Activated T-cell treated with anti-CD3 and anti-CD28 coated beads for 1 hour (primary cell): ENCODE results near the gene VKORC1L1.
"Not testable (repeated sequence)": the region's sequence is repeated elsewhere in the genome, so short reads cannot be mapped to it uniquely, and the experiment has no call there.

Experiments
- DNase-seq: peaks from one replicate; pipeline ENCODE4 v3.0.0-alpha.2; 2020; ENCODE audit warnings: low read depth

The VKORC1L1 gene

DNA sequence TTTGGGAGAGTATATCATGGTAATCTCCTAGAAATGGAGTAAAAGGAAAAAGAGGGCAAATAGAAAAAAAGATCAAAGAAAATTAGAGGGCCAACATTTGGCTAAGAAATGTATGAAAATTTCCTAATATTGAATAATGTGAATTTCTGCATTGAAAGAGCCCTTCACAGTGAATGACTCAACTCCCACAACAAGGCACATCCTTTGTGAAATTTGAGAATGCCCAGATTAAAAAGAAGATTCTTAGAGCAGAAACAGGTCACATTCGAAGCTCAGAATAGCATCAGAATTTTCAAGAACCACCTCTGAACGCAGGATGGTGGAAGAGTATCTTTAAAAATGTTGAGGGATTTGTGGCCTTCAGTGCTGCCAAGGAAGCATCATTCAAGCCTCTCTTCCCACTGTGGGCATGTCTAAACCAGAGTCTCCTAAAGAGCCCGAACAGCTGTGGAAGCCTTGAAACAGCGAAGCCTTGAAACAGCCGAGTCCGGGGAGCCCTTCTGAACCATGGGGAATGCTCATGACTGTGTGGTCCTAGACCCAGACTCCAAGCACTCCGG lies 65.5 kb downstream of the VKORC1L1 start:
- no peak for DNase-seq

DNA sequence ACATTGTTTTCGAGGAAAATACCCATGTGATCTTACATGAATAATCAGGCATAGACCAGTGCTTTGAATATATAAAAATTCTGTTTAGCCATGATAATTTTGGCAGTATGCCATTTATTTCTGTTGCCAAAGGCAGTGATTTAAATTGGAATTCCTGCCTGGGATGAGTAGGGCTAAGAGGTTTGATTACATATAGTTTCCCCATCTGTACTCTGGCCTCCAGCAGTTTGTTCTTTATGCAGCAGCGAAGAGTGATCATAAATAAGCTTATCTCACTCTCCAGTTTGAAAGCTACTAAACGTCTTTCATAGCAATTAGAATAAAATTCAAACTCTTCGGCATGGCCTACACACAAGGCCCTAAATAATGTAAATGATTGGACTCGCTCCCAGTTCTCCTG lies 72.9 kb downstream of the VKORC1L1 start:
- not testable (repeated sequence) for DNase-seq

DNA sequence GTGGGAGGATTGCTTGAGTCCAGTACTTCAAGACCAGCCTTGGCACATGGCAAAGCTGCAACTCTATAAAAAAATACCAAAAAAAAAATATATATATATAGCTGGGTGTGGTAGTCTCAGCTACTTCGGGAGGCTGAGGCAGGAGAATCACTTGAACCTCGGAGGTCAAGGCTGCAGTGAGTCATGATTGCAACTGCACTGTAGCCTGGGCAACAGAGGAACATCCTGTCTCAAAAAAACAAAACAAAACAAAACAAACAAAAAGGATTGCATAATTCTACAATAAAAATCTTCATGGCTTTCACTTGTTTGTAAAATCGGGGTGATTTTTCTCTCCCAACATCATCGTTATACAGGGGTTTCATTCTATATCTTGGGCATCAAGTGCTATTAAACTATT lies 74.0 kb downstream of the VKORC1L1 start:
- DNase-seq: no peak

DNA sequence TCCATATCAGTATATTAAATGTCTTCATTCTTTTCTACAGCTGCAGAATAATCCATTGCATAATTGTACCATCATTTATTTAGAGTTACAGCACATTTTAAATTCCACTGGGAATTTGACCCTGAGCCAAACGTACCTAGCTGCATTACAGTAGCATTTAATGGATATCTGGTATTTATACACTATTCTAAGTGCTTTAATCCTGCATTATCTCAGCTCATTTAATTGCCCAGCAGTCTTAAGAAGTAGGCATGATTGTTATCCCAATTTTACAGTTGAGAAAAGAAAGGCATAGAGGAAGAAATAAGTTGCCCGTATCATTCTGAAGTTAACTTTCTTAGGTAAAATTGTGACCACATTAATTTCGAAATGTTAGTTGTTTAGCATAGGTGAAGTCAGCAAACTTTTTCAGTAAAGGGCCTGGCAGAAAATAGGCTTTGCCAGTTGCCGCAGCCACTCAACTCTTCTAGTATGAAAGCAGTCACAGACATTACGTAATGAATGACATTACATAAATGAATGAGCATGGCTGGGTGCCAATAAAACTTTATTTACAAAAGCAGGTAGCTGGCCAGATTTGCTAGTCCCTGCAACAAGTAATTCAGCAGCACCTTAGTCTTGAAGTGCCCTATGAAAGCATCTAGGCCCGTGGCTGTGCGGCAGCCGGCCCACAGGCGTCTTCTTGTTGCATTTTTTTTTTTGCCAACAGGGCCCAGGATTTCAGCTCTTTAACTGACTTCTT lies 79.1 kb downstream of the VKORC1L1 start:
- DNase-seq: no peak

DNA sequence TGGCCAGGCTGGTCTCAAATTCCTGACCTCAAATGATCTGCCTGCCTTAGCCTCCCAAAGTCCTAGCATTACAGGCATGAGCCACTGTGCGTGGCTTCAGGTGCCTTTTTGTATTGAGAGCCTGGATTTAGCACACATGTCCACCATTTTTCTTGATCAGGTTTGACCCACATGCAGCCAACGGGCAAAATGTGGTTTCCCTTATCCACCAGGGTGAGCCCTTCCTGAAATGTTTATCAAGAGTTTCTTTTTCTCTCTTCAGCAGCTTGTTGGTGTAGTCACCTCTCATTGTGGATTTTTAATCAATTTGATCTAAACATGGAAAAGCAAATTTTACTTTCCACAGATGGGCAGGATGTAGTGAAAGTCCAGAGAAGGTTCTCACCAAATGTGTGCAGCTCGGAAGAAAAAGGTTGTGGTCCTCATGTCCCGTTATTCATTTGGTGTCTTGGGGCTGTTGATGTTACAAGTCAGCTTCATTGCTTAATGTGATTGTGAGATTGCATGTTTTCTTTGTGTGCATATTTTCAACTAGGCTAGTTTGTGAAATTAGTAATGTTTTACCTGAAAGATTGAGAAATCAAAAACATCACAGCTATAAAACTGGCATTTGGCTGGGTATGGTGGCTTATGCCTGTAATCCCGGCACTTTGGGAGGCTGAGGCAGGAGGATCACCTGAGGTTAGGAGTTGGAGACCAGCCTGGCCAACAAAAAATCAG lies 80.3 kb downstream of the VKORC1L1 start:
- no peak for DNase-seq

DNA sequence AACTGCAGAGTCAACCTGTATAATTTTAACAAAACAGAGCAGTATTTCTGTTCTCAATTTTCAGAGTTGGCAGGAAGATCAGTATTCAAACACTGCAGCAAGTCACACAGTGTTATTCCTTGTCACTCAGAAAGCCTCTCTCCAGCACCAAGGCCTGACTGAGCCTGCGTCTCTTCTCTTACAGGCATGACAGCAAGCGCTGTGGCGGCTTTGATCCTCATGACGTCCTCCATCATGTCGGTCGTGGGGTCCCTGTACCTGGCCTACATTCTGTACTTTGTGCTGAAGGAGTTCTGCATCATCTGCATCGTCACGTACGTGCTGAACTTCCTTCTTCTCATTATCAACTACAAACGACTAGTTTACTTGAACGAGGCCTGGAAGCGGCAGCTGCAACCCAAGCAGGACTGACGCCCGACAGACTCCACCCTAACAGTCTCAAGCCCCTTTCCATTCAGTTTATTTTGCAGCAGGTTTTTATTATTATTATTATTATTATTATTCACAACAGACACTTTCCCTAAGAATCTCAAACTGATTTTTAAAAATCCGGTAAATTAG lies 81.1 kb downstream of the VKORC1L1 start:
- no peak for DNase-seq

DNA sequence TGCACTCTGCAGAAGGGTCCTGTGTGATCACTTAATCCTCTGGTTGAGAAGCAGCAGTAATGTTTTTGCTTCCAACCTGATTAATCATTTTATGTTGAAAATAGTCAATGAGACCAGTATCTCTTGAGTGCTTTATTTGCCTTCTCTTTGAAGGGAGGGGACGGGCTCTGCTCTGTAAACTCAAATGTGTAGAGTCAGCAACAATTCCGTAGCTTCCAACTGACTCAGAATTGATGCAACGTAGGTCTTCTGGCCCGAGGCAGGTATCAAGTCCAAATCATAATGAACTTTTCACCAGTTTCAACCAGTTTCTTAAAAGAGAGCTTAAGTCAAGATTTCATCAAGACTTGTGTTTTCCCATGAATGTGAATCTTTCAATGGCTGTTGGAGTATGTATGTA lies 82.8 kb downstream of the VKORC1L1 start:
- DNase-seq: no peak

DNA sequence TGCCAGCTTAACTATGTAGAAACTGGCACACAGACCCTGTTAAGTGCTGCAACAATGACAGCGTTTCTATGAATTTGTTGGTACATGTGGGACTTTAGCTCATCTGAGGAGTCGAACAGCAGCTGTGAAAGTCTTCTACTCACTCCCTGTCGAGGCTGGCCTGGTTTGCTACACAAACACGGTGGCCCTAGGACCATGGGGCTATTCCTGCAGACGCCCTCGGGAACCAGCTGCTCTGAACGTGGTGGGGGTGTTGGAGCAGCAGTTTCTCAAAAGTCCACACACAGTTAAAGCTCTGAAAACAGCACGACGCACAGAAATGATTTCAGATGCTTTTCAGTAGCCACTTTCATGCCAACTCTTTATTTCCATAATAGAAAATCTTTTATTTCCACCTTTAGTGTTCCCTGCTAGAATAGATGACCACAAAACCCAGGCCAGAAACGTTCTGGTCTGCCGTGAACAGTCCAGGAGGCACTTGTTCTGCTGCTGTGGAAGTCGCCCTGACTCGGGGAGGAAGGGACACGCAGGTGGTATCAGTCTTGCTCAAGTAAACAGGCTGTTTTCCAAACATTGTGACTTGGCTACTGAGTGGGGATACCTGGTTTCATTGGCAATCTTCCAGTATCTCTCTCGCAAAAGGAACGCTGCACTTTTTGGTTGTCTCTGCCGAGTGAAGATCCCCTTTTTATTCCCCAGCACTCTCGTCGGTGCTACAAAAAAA lies 87.6 kb downstream of the VKORC1L1 start:
- no peak for DNase-seq

DNA sequence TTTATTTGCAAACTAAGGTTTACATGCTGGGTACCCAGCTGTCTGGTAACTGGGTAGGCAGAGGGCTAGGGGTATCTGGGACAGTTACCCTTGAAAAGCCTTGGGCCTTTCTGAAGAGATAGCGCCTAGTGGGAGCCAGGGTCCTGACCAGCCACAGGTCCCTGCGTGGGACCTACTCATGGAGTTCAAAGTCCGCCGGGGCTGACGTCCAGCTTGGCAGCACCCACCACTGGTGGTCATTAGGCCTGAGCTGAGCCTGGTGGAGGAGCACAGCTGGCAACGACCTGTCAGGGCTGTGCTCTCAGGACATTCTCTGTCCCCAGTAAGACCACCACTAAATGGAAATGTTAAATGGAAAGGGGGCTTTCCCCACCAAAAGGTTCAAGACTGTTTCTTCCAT lies 89.2 kb downstream of the VKORC1L1 start:
- DNase-seq: no peak

DNA sequence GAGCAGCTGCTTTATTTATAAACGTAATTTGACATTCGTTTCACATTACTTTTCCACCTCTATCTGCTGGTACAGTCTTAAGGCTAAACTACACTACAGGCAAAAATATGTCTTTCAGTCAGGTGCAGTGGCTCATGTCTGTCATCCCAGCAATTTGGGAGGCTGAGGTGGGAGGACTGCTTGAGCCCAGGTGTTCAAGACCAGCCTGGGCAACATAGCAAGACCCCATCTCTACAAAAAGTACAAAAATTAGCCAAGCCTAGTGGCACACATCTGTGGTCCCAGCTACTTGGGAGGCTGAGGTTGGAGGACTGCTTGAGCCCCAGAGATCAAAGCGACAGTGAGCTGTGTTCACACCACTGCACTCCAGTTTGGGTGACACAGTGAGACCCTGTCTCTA lies 91.8 kb downstream of the VKORC1L1 start:
- not testable (repeated sequence) for DNase-seq

DNA sequence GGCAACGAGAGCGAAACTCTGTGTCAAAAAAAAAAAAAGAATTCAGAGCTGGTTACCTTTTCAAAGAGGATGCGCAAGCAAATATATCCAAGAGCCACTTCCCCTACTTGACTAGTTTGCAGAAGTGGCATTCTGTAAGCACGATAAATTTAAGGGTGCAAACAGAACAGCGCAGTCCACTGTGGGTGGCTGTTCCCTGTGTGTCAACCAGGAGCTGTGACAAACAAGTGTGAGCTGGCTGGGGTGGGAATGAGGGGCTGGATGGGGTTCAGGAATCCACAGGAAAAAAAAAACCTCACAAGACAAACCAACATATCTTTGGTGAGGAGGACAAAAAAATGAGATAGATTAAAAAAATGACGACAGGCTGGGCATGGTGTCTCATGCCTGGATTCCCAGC lies 93.3 kb downstream of the VKORC1L1 start:
- no peak for DNase-seq

DNA sequence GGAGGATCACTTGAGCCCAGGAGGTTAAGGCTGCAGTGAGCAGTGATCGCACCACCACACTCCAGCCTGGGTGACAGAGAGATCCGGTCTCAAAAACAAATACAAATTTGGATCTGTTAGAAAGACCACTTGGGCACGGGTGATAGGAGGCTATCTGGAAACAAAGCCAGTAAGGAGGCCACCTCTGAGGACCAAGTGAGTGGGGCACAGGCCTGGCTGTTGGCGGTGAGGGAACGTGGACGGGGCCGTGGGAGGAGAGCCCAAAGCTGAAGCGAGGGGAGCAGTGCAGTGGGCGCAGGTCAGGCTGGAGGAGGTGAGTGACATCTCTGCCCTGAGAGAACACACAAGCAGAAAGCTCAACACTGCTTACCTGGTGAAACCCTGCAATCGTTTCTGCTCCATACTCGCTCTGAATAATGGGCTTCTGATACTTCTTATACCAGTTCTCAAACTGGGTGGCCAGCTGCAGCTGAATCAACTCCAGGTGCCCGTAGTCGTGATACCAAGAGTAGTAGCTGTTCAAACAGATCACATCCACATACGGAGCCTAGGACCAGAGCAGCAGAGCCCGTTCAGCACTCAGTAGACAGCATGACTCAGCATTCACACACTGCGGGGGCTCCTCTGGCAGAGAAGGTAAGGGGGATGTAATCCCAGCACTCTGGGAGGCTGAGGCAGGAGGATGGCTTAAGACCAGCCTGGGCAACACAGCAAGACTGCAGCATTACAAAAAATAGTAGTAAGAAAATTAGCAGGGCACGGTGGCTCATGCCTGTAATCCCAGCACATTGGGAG lies 94.7 kb downstream of the VKORC1L1 start:
- DNase-seq: no peak

DNA sequence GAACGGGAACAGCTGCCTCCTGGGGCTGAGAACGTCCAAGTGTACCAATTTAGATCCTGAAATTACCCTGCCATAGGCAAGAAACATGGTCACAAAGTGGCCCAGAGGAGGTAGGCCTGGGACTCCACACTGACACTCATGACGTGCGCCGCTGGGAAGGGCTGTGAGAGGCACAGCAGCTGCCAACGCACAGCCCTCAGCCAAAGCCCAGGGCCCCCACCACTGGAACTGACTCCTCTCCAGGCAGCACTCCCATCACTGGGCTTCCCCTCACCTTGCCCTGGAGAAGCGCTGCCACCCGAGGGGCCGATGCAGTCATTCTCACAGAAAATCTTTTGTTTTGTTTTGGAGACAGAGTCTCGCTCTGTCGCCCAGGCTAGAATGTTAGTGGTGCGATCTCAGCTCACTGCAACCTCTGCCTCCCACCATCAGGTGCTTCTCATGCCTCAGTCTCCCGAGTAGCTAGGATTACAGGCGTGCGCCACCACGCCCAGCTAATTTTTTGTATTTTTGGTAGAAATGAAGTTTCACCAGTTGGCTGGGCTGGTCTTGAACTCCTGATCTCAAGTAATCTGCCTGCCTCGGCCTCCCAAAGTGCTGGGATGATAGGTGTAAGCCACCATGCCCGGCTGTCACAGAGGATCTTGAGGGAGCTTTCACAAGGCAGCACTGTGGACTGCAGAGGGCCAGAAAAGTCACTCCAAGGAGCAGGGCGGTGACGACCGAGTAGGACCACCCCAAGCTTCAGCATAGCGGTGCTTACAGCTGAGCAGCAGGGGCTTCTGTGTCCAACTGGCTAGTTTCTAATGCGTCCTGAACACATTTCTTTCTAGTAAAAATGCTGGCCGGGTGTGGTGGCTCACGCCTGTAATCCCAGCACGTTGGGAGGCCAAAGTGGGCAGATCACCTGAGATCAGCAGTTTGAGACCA lies 95.6 kb downstream of the VKORC1L1 start:
- no peak for DNase-seq

DNA sequence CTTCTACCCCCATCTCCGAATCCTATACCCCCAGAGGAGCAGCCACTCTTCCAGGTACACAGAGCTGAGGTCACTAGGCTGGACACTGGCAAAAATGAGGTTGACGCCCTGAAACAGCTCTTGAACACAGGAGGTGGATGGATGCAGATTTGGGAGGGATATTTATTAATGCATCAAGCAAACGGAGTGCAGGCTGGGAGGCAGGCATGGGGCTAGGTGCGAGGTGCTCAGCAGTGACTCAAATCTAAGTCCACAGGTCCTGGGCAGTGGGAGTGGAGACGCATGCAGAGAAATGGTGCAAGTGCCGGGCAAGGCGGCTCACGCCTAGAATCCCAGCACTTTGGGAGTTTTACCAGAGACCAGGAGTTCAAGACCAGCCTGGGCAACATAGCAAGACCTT lies 98.1 kb downstream of the VKORC1L1 start:
- no peak for DNase-seq

DNA sequence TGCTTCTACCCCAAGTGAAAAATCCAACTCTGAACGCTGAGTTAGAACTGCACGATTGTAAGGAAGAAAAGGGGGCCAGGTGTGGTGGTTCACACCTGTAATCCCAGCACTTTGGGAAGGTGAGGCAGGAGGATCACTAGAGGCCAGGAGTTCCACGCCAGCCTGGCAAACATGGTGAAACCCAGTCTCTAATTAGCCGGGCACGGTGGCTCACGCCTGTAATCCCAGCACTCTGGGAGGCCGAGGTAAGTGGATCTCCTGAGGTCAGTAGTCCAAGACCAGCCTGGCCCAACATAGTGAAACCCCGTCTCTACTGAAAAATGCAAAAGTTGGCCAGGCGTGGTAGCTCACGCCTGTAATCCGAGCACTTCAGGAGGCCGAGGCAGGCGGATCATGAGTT lies 100.1 kb downstream of the VKORC1L1 start:
- no peak for DNase-seq

DNA sequence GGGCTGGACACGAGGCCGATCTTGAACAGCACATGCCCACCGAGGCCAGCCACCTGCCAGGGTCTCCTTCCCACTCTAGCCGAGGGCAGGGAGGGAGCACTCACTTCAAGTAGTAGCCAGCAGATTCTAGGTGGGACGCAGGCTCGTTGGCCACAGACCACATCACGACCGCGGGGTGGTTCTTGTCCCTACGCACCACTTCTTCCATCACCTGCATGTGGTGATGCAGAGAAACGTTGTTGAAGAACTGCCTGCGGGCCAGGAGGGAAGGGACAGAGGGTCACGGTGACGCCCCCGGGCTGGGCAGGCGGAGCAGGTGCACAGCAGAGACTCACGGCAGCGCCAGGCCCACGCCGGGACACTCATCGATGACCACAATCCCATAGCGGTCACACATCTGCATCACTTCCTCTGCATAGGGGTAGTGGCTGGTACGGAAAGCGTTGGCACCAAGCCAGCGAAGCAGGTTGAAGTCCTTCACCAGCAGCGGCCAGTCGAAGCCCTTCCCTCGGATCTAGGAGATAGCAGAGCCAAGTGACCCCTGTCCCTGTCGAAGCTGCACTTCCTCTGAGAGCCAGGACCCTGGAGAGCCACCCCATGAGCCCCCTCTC lies 101.4 kb downstream of the VKORC1L1 start:
- no peak for DNase-seq

DNA sequence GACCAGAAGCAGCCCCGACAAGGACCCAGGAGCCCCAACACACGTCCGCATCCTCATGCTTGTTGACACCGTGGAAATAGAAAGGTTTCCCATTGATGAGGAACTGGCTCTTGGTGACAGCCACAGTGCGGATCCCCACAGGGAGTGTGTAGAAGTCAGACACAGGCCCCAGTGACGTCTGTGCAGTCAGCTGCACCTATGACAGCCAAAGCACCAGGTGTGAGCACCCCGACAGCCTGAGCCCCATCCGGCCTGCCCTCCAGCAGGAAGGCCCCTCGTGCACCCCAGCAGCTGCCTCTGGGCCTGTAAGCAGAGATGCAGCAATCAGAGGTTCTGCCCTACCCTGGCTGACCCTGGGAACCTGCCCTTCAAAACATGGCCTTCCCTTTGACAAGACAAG lies 102.0 kb downstream of the VKORC1L1 start:
- DNase-seq: no peak

DNA sequence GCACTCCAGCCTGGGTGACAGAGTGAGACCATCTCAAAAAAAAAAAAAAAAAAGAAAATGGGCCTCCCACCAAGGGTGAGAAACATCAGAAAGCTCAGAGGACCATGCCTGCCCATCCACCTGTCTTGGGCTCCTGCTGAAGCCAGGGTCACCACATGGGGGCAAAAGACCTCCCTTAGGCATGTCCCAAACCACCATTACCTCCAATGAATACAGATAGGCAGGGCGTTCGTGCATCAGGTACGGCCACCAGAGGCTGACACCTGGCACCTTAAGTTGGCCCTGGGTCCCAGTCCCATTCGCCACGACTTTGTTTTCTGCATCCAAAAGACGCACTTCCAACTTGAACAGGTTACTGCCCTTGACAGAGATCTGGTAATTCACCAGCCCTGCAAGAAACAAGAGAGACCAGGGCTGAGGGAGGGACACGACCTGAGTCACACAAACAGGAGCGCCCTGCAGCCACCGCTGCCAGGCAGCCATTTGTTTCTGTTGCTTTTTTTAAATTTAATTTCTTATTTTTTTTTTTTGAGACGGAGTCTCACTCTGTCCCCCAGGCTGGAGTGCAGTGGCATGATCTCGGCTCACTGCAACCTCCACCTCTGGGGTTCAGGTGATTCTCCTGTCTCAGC lies 103.1 kb downstream of the VKORC1L1 start:
- no peak for DNase-seq

DNA sequence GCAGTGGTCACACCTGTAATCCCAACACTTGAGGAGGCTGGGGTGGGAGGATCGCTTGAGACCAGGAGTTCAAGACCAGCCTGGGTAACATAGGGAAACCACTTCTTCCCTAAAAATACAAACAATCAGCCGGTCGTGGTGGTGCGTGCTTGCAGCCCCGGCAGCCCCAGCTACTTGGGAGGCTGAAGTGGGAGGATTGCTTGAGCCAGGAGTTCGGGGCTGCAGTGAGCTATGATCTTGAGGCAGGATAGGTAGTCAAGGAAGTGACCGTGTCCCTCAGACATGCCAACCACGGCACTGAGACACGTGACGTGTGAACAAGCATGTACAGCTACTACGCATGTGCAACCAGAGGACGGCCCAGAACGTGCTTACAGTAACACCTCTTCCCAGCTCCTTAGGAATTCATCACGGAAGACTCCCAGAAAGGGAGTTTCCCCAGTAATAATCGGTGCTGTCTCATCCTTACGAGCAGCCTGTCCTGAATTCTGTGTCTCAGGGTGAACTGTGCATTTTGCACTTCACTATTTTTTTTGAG lies 103.9 kb downstream of the VKORC1L1 start:
- no peak for DNase-seq
